HT1080 (cell line): ENCODE results near the gene PRDM1. TPM values are rescaled to one million over a fixed set of nuclear protein-coding genes. Genes with fewer than 3 reads are reported as not detected.

Source experiments
- DNase-seq: peaks from one replicate; pipeline ENCODE4 v3.0.0-alpha.2; 2015; ENCODE audit warnings: low read depth
- total RNA-seq: library from RNA; depleted of rRNA; stranded (reverse); fragments of >200 nt; shearing (Covaris generic); gene quantifications from 2 replicates; pipeline ENCODE4 v1.2.3, GENCODE V29; 2014

The PRDM1 gene
- total RNA-seq, 1 experiment from 2014 or later: 5.7 TPM

GRCh38 chr6:106069478-106069877, 16.7 kb upstream of the PRDM1 start:
- DNase-seq: peak; percentile 65

GRCh38 chr6:106070636-106071035, 15.5 kb upstream of the PRDM1 start:
- no peak for DNase-seq

GRCh38 chr6:106072501-106073090, 13.5 kb upstream of the PRDM1 start:
- DNase-seq: no peak

- no peak for DNase-seq
Observed at GRCh38 chr6:106074146-106074545, 12.0 kb upstream of the PRDM1 start.

GRCh38 chr6:106076139-106076538, 10.0 kb upstream of the PRDM1 start:
- DNase-seq: no peak

- DNase-seq: peak; percentile 51
Observed at GRCh38 chr6:106077170-106077569, 9.0 kb upstream of the PRDM1 start.

- DNase-seq: no peak
Observed at GRCh38 chr6:106077881-106078280, 8.3 kb upstream of the PRDM1 start.

GRCh38 chr6:106079961-106080762, 6.0 kb upstream of the PRDM1 start:
- DNase-seq: no peak

- no peak for DNase-seq
Observed at GRCh38 chr6:106080763-106081095, 5.4 kb upstream of the PRDM1 start.

- no peak for DNase-seq
Observed at GRCh38 chr6:106081715-106082114, 4.4 kb upstream of the PRDM1 start.

GRCh38 chr6:106082735-106083398, 3.3 kb upstream of the PRDM1 start:
- peak; percentile 81 for DNase-seq

- no peak for DNase-seq
Observed at GRCh38 chr6:106083618-106084017, 2.5 kb upstream of the PRDM1 start.

- peak; percentile 91 for DNase-seq
Observed at GRCh38 chr6:106084106-106084988, 1.8 kb upstream of the PRDM1 start.

- DNase-seq: peak; percentile 48
Observed at GRCh38 chr6:106084989-106085691, 996 bp upstream of the PRDM1 start.

GRCh38 chr6:106085692-106085983, 498 bp upstream of the PRDM1 start:
- DNase-seq: no peak

- no peak for DNase-seq
Observed at GRCh38 chr6:106086814-106087175, 659 bp downstream of the PRDM1 start.

- DNase-seq: peak; percentile 69
Observed at GRCh38 chr6:106087548-106088325, 1.6 kb downstream of the PRDM1 start.

GRCh38 chr6:106090001-106090400, 3.9 kb downstream of the PRDM1 start:
- no peak for DNase-seq

GRCh38 chr6:106092279-106092678, 6.1 kb downstream of the PRDM1 start:
- no peak for DNase-seq

- DNase-seq: no peak
Observed at GRCh38 chr6:106094261-106094963, 8.3 kb downstream of the PRDM1 start.
